Retina (tissue), 1 donor: ENCODE data around the gene TTC24.
A peak's percentile ranks its signal among the peaks of the same experiment; 100 is the strongest.
"Not testable (repeated sequence)": the region's sequence is repeated elsewhere in the genome, so short reads cannot be mapped to it uniquely, and the experiment has no call there.

Experiments
- DNase-seq: peaks from one replicate; pipeline ENCODE4 v3.0.0-alpha.2; 2016

Gene TTC24

GRCh38 chr1:156555715-156556114 is 23.8 kb upstream of the TTC24 start:
- DNase-seq = no peak

GRCh38 chr1:156556354-156556753 is 23.2 kb upstream of the TTC24 start:
- DNase-seq = no peak

GRCh38 chr1:156559086-156559796 is 20.3 kb upstream of the TTC24 start:
- DNase-seq = no peak

- DNase-seq = no peak
These were observed 19.6 kb upstream of the TTC24 start for GRCh38 chr1:156559797-156560385.

GRCh38 chr1:156560585-156561163 is 18.8 kb upstream of the TTC24 start:
- no peak for DNase-seq

GRCh38 chr1:156565519-156565918 is 14.0 kb upstream of the TTC24 start:
- DNase-seq = no peak

GRCh38 chr1:156566436-156566835 is 13.1 kb upstream of the TTC24 start:
- no peak for DNase-seq

GRCh38 chr1:156571261-156571852 is 8.2 kb upstream of the TTC24 start:
- no peak for DNase-seq

- DNase-seq = peak; percentile 90
These were observed 7.4 kb upstream of the TTC24 start, which contains the start of gene IQGAP3 for GRCh38 chr1:156571919-156572662. TSS of gene IQGAP3 (minus strand) at chr1:156572565. CDS start at chr1:156572529, 36 bp downstream.

- no peak for DNase-seq
These were observed 6.9 kb upstream of the TTC24 start for GRCh38 chr1:156572663-156573018.

GRCh38 chr1:156574039-156574633 is 5.4 kb upstream of the TTC24 start:
- no peak for DNase-seq

GRCh38 chr1:156577550-156577949 is 2.0 kb upstream of the TTC24 start:
- DNase-seq = no peak

GRCh38 chr1:156578055-156578454 is 1.5 kb upstream of the TTC24 start:
- peak; percentile 48 for DNase-seq

GRCh38 chr1:156581661-156582387 is 2.3 kb downstream of the TTC24 start:
- DNase-seq = no peak

- no peak for DNase-seq
These were observed 3.0 kb downstream of the TTC24 start for GRCh38 chr1:156582388-156583017.

GRCh38 chr1:156583821-156584622 is 4.5 kb downstream of the TTC24 start:
- peak; percentile 77 for DNase-seq

GRCh38 chr1:156584813-156585212 is 5.3 kb downstream of the TTC24 start:
- peak; percentile 18 for DNase-seq

- no peak for DNase-seq
These were observed 6.8 kb downstream of the TTC24 start for GRCh38 chr1:156586323-156586722.

- no peak for DNase-seq
These were observed 7.5 kb downstream of the TTC24 start for GRCh38 chr1:156586892-156587477.

GRCh38 chr1:156587927-156588326 is 8.4 kb downstream of the TTC24 start:
- DNase-seq = not testable (repeated sequence)
